Activated naive CD8-positive, alpha-beta T cell (primary cell): ENCODE results near the gene NIT1.
A peak's percentile ranks its signal among the peaks of the same experiment; 100 is the strongest.

Source experiments
- H3K27ac Mint-ChIP-seq: one replicate; pipeline ENCODE4 v1.8.0; 2021; ENCODE audit warnings: mixed read lengths
- H3K27me3 Mint-ChIP-seq: one replicate; pipeline ENCODE4 v1.8.0; 2021; ENCODE audit warnings: mixed read lengths
- H3K36me3 Mint-ChIP-seq: one replicate; pipeline ENCODE4 v1.8.0; 2021; ENCODE audit warnings: mixed read lengths
- H3K4me1 Mint-ChIP-seq: one replicate; pipeline ENCODE4 v1.8.0; 2021; ENCODE audit warnings: low read depth, mixed read lengths
- H3K4me3 Mint-ChIP-seq: one replicate; pipeline ENCODE4 v1.8.0; 2021; ENCODE audit warnings: mild to moderate bottlenecking, mixed read lengths
- H3K9me3 Mint-ChIP-seq: one replicate; pipeline ENCODE4 v1.8.0; 2021; ENCODE audit warnings: low read depth, mixed read lengths

NIT1 gene, protein sequence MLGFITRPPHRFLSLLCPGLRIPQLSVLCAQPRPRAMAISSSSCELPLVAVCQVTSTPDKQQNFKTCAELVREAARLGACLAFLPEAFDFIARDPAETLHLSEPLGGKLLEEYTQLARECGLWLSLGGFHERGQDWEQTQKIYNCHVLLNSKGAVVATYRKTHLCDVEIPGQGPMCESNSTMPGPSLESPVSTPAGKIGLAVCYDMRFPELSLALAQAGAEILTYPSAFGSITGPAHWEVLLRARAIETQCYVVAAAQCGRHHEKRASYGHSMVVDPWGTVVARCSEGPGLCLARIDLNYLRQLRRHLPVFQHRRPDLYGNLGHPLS

DNA sequence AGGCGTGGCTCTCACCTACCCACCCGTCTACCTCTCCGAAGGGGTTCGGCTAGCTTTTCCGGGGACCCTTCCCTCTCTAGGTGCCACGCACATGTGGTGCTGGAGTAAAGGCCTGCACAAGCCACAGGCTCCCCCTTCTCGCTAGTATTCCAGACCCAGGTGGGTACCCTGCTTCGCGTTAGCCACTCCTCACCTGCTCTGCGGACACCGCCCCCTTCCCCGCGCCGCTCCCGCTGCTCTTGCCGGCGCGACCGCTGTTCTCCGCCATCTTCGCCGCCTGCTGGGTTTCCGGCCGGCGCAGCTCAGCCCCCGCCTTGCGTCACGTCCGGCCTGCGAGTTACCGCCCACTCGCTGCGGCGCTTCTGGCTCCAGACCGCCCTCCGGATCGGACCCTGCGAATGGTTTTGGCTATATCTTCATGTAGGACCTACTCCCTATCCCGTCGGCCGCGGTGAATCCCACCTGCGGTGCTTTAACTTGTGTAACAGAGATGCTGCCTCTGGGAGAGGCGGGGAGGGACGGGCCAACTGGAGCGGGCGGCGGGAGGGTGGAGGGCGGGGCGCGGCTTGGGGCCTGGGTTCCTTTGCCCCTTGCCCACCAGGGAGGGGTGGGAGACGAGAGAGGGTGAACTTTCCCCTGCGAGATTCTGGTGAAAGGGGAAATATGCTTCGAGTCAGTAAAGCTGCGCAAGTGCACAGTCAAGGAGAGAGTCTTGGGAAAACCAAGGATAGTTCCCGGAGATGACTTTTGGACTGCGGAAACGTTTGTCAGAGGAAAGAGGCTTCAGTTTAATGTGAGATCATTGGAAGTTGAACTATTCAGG is at the start of gene NIT1, which contains the start of gene PFDN2:
NIT1 (plus strand) TSS at position 347 of the 823 bp plus-strand sequence; CDS start at position 419, 72 bp downstream.
PFDN2 (minus strand) TSS at position 279 of the 823 bp plus-strand sequence; CDS start at position 268, 11 bp downstream.
- Mint-ChIP-seq H3K27me3 (no peaks in the 10 kb centered on the region), H3K4me3 (peak within 1 kb of the TSS; percentile 98), H3K4me1 (peaks cover 68% of the 10 kb centered on the region), H3K36me3 (peaks cover 14% of the 10 kb centered on the region), H3K9me3 (no peaks in the 10 kb centered on the region), H3K27ac (peak within 1 kb of the TSS; percentile 98)

GRCh38 chr1:161068306-161069234 is 49.3 kb upstream of the NIT1 start:
- H3K4me1 Mint-ChIP-seq = peaks cover 70% of the 10 kb centered on the region
- H3K27ac Mint-ChIP-seq = peak overlapping the region; percentile 93
- H3K36me3 Mint-ChIP-seq = peaks cover 2% of the 10 kb centered on the region
- H3K4me3 Mint-ChIP-seq = peak overlapping the region; percentile 100
- no peaks in the 10 kb centered on the region for H3K27me3 Mint-ChIP-seq
- H3K9me3 Mint-ChIP-seq = no peaks in the 10 kb centered on the region

DNA sequence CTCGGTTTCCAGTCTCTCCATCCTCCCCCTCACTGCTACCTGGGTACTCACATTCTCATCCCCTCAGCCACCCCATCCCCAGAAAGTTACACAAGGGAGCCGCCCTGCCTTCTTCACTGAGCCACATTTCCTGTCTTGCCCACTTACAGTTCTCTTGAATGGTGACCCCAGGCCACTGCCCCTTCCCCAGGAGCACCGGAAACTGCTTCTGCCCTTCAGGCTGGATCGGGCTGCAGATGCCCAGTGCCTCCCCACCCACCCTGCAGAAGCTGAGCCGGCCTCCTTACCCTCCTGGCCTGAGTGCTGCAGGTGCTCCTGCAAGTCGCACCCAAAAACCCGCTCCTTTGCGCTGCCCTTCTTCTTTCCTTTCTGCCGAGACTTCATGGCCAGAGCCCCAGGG is 48.7 kb upstream of the NIT1 start:
- Mint-ChIP-seq H3K9me3 (no peaks in the 10 kb centered on the region), H3K4me3 (peak overlapping the region; percentile 100), H3K4me1 (peaks cover 63% of the 10 kb centered on the region), H3K27me3 (no peaks in the 10 kb centered on the region), H3K27ac (peak overlapping the region; percentile 93), H3K36me3 (peaks cover 2% of the 10 kb centered on the region)

DNA sequence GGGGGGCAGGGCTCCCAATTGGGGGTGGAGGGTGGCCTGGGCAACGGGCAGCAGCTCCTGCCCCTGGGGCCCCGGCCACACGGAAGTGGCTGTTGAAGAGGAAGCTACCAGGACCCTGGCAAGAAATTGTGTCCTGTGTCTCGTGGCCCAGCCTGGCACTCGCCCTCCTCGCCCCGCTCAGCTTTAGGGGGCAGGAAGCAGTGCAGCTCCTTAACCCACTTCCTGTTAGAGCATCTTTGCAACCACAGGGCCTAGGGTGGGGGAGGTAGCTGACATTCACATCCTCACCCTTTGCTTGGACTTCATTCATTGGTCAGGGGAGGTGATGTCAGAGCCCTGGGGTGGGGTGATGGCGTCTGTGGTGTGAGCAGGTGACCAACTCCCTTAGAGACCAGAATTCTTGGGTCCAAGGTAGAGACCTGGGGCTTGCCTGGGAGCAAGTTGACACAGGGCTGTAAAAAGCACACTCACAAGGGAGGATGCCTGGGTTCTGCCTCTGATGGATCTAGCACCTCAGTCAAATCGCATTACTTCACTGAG is 48.1 kb upstream of the NIT1 start, which contains the start of gene ARHGAP30:
ARHGAP30 (minus strand) TSS at position 161 of the 540 bp plus-strand sequence. CDS start 267 bp downstream, outside the sequence.
- Mint-ChIP-seq H3K27me3 (no peaks in the 10 kb centered on the region), H3K9me3 (no peaks in the 10 kb centered on the region), H3K4me3 (peak within 1 kb of the TSS; percentile 100), H3K36me3 (peaks cover 2% of the 10 kb centered on the region), H3K4me1 (peaks cover 60% of the 10 kb centered on the region), H3K27ac (peak within 1 kb of the TSS; percentile 93)

DNA sequence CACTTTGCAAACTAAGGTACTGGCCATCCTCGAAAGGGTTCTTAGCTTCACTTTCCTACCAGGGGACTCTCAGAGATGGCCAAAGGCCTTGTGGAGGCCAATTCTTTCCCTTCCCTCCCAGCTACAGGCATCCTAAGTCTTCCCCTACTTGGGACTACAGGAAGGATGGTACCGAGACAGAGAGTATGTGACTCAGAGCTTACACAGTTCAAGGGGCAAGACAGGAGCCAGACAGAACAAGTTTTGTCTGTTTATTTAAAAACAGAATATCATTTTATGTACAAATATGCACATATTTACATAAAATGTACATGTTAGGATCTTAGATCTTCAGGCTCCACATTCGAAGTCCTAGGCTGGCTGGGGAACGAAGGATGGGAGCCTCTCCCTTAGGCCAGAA is 47.1 kb upstream of the NIT1 start:
- Mint-ChIP-seq H3K36me3 (peaks cover 2% of the 10 kb centered on the region), H3K9me3 (no peaks in the 10 kb centered on the region), H3K27me3 (no peaks in the 10 kb centered on the region), H3K4me1 (peaks cover 55% of the 10 kb centered on the region), H3K4me3 (peak overlapping the region; percentile 100), H3K27ac (peak overlapping the region; percentile 93)

DNA sequence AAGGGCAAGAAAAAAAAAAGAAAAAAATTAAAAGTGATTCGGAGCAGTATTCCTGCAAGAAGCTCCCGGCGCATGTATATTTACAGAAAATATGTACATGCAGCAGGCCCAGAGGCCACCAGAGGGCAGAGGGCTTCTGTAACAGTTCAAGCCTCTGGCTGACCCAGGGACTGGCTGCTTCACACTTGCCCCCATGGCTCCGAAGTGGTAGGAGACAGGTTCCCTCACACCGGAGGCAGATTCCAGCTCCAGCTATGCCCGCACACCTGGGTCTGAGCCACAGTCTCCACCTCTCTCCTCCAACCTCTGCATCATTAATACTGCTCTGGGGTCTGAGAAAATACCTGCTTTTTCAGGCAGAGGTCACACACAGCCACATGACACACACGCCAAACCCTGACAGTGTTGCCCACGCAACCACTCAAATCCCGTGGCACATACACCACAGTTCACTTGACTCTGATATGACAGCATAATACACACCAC is 46.0 kb upstream of the NIT1 start:
- Mint-ChIP-seq H3K9me3 (no peaks in the 10 kb centered on the region), H3K4me3 (no peak overlapping the region), H3K27ac (peak overlapping the region; percentile 5), H3K4me1 (peaks cover 47% of the 10 kb centered on the region), H3K36me3 (no peaks in the 10 kb centered on the region), H3K27me3 (no peaks in the 10 kb centered on the region)

DNA sequence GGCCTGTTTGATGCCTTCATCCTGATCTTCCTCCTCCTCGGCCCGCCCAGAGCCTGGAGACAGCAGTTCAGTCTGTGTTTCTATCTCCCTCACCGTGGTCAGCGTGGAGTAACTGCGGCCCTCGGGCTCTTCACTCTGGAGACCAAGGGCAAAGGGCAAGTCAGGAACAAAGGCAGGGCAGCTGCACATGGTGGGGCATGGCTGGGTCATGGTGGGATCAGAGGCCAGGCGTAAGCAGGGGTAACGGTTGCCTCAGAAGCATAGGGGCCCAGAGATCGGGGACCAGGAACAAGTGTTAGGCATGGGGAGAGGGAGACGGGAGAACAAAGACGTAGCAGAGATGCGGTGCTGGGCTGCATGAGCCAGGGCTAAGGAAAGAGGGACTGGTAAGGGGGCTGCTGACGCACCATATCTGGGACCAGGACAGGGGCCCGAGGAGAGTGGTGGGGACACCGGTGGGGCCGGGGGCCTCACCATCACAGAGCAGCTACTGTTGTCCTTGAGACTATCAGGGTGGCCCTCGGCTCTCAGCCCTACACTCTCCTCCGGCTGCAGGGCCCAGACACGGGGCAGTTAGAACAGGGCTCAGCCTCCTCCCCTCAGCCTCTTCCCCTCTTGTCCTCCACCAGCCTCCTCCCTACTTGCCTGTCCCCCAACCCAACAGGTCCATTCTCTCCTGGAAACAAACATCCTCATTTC is 45.0 kb upstream of the NIT1 start:
- Mint-ChIP-seq H3K9me3 (no peaks in the 10 kb centered on the region), H3K4me3 (no peak overlapping the region), H3K4me1 (peaks cover 38% of the 10 kb centered on the region), H3K27me3 (no peaks in the 10 kb centered on the region), H3K27ac (peak overlapping the region; percentile 12), H3K36me3 (no peaks in the 10 kb centered on the region)

DNA sequence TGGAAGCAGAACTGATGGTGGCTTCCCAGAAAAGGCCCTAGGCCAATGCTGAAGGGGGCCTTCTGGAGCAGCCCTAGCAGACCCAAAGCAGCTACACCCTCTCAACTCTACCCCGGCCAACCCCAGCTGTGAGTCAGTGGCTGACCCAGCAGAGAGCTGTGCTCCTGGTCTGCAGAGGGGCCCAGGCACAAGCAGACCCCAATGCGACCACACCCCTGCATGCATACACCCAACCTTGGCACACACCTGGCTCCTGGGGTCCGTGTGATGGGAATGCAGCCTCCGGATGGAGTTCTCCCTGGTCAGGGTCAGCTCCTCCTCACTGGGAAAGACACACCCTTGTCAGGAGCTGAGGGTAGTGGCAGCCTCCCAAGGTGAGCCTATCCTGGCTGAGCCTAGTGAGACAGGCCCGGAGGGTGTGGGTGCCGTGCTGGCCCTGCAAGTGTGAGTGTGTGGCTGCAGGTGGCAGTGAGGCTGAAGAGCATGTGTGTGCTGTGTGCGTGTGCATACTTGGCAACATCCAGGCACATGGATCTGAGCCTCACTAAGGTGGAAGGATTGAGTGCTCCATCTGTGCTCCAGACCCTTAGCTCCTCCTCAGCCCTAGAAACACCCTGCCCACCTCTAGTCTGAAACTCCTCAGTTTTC is 44.3 kb upstream of the NIT1 start:
- H3K36me3 Mint-ChIP-seq = no peaks in the 10 kb centered on the region
- H3K27ac Mint-ChIP-seq = peak overlapping the region; percentile 12
- peaks cover 32% of the 10 kb centered on the region for H3K4me1 Mint-ChIP-seq
- H3K4me3 Mint-ChIP-seq = no peak overlapping the region
- H3K9me3 Mint-ChIP-seq = no peaks in the 10 kb centered on the region
- no peaks in the 10 kb centered on the region for H3K27me3 Mint-ChIP-seq

- H3K4me3 Mint-ChIP-seq = no peak overlapping the region
- H3K9me3 Mint-ChIP-seq = no peaks in the 10 kb centered on the region
- H3K27ac Mint-ChIP-seq = no peak overlapping the region
- H3K4me1 Mint-ChIP-seq = peaks cover 28% of the 10 kb centered on the region
- no peaks in the 10 kb centered on the region for H3K36me3 Mint-ChIP-seq
- H3K27me3 Mint-ChIP-seq = no peaks in the 10 kb centered on the region
These were observed 43.1 kb upstream of the NIT1 start for GRCh38 chr1:161074676-161075368.

GRCh38 chr1:161076410-161076809 is 41.5 kb upstream of the NIT1 start:
- no peaks in the 10 kb centered on the region for H3K27me3 Mint-ChIP-seq
- H3K27ac Mint-ChIP-seq = no peak overlapping the region
- H3K9me3 Mint-ChIP-seq = no peaks in the 10 kb centered on the region
- H3K36me3 Mint-ChIP-seq = no peaks in the 10 kb centered on the region
- H3K4me3 Mint-ChIP-seq = no peak overlapping the region
- peaks cover 12% of the 10 kb centered on the region for H3K4me1 Mint-ChIP-seq

DNA sequence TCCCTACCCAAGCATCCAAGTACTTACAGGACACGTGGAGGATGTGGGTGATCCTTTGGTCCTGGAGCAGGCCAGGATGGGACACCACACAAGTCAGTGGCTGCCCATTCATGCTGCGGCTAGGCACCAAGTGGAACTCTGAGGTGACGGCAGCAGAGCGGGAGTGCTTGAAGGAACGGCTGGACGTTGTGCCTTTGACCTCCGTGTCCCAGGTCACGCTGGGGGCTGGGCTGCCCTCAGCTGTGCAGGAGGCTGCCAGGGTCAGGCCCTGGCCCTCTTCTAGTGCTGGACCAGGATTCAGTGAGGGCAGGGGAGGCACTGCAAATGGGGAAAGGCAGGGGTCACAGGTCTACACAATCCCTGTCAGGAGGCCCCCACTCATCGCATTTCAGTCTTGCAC is 40.5 kb upstream of the NIT1 start:
- H3K27me3 Mint-ChIP-seq = no peaks in the 10 kb centered on the region
- no peak overlapping the region for H3K27ac Mint-ChIP-seq
- peaks cover 5% of the 10 kb centered on the region for H3K4me1 Mint-ChIP-seq
- H3K36me3 Mint-ChIP-seq = no peaks in the 10 kb centered on the region
- no peaks in the 10 kb centered on the region for H3K9me3 Mint-ChIP-seq
- H3K4me3 Mint-ChIP-seq = no peak overlapping the region

DNA sequence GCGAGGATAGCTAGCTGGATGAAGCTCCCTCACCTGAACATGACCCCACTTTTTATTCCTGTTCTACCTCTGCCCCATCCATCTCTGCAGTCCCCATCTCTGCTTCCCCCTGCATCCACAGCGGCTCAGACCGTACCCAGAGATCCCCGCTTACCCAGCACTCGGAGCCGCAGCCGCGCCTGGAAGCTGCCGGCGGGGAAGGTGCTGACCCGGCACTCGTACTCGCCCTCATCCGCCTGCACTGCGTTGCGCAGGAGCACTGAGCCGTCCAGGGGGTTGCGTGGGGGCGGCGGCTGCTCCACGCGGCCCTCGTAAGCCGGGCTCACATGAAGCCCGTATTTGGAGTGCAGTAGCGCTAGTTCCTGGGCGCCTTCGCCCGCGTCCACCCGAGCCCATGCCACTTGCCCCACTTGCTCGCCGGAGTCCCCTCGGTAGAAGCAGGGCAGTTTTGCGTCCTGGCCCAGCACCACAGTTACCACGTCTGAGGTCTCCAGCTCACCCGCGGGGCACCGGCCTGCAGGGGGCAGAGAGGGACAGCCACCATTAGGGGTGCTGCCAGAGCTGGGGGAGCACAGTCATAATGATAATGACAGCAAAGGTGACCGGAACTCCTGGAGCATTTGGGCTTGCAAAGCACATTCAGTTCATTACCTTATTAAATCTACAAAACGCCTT is 38.3 kb upstream of the NIT1 start:
- no peak overlapping the region for H3K27ac Mint-ChIP-seq
- no peaks in the 10 kb centered on the region for H3K9me3 Mint-ChIP-seq
- H3K27me3 Mint-ChIP-seq = no peaks in the 10 kb centered on the region
- no peak overlapping the region for H3K4me3 Mint-ChIP-seq
- no peaks in the 10 kb centered on the region for H3K4me1 Mint-ChIP-seq
- H3K36me3 Mint-ChIP-seq = no peaks in the 10 kb centered on the region
